GM23338 (cell line): ENCODE data around the gene PTPN13. TPM values are rescaled to one million over a fixed set of nuclear protein-coding genes. Genes with fewer than 3 reads are reported as not detected.

Experiments used
- ATAC-seq: fragments of 200-7000 bp; cut with Tn5 transposase; 3 replicates; pipeline ENCODE4 v1.9.1; 2020
- DNase-seq: peaks from one replicate; pipeline ENCODE4 v3.0.0-alpha.2; 2015; ENCODE audit warnings: low spot score
- H2AFZ ChIP-seq: fragments of 200-600 bp; sonication (generic); 2 replicates; pipeline ENCODE4 v1.8.0; 2016; ENCODE audit warnings: antibody characterized with exemption, mild to moderate bottlenecking, moderate library complexity
- H3F3A ChIP-seq: fragments of 200-600 bp; sonication (generic); replicated peaks from 2 replicates; pipeline ENCODE4 v1.8.0; 2017; ENCODE audit warnings: antibody characterized with exemption, mixed run types, low read depth
- H3K27ac ChIP-seq: fragments of 200-600 bp; sonication (generic); 2 replicates; pipeline ENCODE4 v1.6.1; 2016; ENCODE audit warnings: low read depth
- H3K27me3 ChIP-seq: fragments of 200-600 bp; sonication (generic); 2 replicates; pipeline ENCODE4 v1.8.0; 2016; ENCODE audit warnings: mild to moderate bottlenecking, mixed run types, moderate library complexity; ENCODE audit not compliant: insufficient read depth
- H3K36me3 ChIP-seq: fragments of 200-600 bp; sonication (generic); 2 replicates; pipeline ENCODE4 v1.8.0; 2016; ENCODE audit warnings: mild to moderate bottlenecking; ENCODE audit not compliant: insufficient read depth
- H3K4me1 ChIP-seq: fragments of 200-600 bp; sonication (generic); 2 replicates; pipeline ENCODE4 v1.8.0; 2016; ENCODE audit warnings: mild to moderate bottlenecking, moderate library complexity; ENCODE audit not compliant: insufficient read depth
- H3K4me2 ChIP-seq: fragments of 200-600 bp; sonication (generic); 2 replicates; pipeline ENCODE4 v1.7.1; 2017; ENCODE audit warnings: mixed run types
- H3K4me3 ChIP-seq: fragments of 200-600 bp; sonication (generic); 2 replicates; pipeline ENCODE4 v1.6.1; 2016; ENCODE audit warnings: mixed run types
- H3K79me2 ChIP-seq: fragments of 200-600 bp; sonication (generic); replicated peaks from 2 replicates; pipeline ENCODE4 v1.8.0; 2017; ENCODE audit warnings: mild to moderate bottlenecking; ENCODE audit not compliant: insufficient read depth
- H3K9me2 ChIP-seq: fragments of 200-600 bp; sonication (generic); 2 replicates; pipeline ENCODE4 v1.8.0; 2017; ENCODE audit not compliant: insufficient read depth
- H4K20me1 ChIP-seq: fragments of 200-600 bp; sonication (generic); replicated peaks from 2 replicates; pipeline ENCODE4 v1.8.0; 2017; ENCODE audit warnings: mild to moderate bottlenecking; ENCODE audit not compliant: insufficient read depth
- H3K27ac Mint-ChIP-seq: 2 replicates; pipeline ENCODE4 v1.8.0; 2020; ENCODE audit warnings: inconsistent platforms, mild to moderate bottlenecking, moderate library complexity, mixed read lengths
- H3K27me3 Mint-ChIP-seq: 3 replicates; pipeline ENCODE4 v1.8.0; 2022; ENCODE audit warnings: low read depth, mild to moderate bottlenecking, moderate library complexity, mixed read lengths, inconsistent platforms; ENCODE audit not compliant: insufficient read depth, poor library complexity
- H3K36me3 Mint-ChIP-seq: 3 replicates; pipeline ENCODE4 v1.8.0; 2021; ENCODE audit warnings: low read depth, mild to moderate bottlenecking, inconsistent platforms, moderate library complexity, mixed read lengths
- H3K4me1 Mint-ChIP-seq: 3 replicates; pipeline ENCODE4 v1.8.0; 2020; ENCODE audit warnings: mild to moderate bottlenecking, inconsistent platforms, mixed read lengths
- H3K4me3 Mint-ChIP-seq: 3 replicates; pipeline ENCODE4 v1.8.0; 2021; ENCODE audit warnings: moderate library complexity, mild to moderate bottlenecking, inconsistent platforms, mixed read lengths
- H3K9me3 Mint-ChIP-seq: 3 replicates; pipeline ENCODE4 v1.8.0; 2020; ENCODE audit warnings: moderate library complexity, mild to moderate bottlenecking, inconsistent platforms, mixed read lengths
- EZH2 ChIP-seq: fragments of 200-600 bp; sonication (generic); IDR thresholded peaks from one replicate; pipeline ENCODE4 v1.8.0; 2017; ENCODE audit warnings: antibody characterized with exemption, mild to moderate bottlenecking, low read depth; ENCODE audit not compliant: unreplicated experiment
- EZH2phosphoT487 ChIP-seq: fragments of 200-600 bp; sonication (generic); IDR thresholded peaks from one replicate; pipeline ENCODE4 v1.8.1; 2018; ENCODE audit warnings: antibody characterized with exemption; ENCODE audit not compliant: unreplicated experiment
- STAT1 ChIP-seq: IDR thresholded peaks from one replicate; pipeline ENCODE4 v1.6.1; 2016; ENCODE audit warnings: antibody characterized with exemption; ENCODE audit not compliant: unreplicated experiment
- ZNF114 ChIP-seq: fragments of 250-450 bp; sonication (Bioruptor Pico); IDR thresholded peaks from 2 replicates; pipeline ENCODE4 v1.5.0; 2020; ENCODE audit warnings: mild to moderate bottlenecking, moderate library complexity
- polyA plus RNA-seq: library from polyadenylated mRNA; unstranded; fragments of >200 nt; fragmentation: Nextera tagmentation; extraction: Ambion mirVana; gene quantifications from 2 replicates; pipeline ENCODE4 v1.2.1, GENCODE V29; 2016
- total RNA-seq: library from RNA; depleted of rRNA; stranded (reverse); fragments of >200 nt; shearing (Covaris generic); gene quantifications from 2 replicates; pipeline ENCODE4 v1.2.3, GENCODE V29; 2014
- TF ChIP-seq, protein P1 (sequence below): IDR thresholded peaks from 2 replicates; pipeline ENCODE4 v1.6.1; 2016; ENCODE audit warnings: antibody characterized with exemption
- TF ChIP-seq, protein P2 (sequence below): fragments of 250-450 bp; sonication (Bioruptor Pico); IDR thresholded peaks from 2 replicates; pipeline ENCODE4 v1.5.0; 2020; ENCODE audit warnings: mild to moderate bottlenecking, moderate library complexity

The PTPN13 gene
- total and polyA plus RNA-seq, 2 experiments from 2014 or later, result 12.6 to 49.9 TPM

DNA sequence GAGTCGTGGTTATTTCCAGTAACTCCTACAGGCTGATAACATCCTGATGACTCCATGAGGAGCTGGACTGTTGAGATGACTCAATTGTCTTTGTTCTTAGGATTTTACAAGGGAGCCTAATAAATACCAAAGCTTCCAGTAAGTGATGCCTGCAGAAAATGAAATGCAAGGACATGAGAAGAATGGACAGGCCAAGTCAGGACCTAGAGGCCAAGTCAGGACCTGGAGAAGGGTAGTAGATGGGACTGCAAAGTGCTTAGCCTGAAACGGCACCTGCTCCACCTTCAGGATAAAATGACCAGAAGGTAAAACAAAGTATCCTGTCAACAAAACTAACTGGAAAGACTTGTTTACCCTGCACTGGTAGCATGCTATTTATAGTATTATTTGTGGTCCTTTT lies 261.5 kb downstream of the PTPN13 start:
- H3K27ac ChIP-seq, result no peak overlapping the region
- H3K36me3 ChIP-seq, result no peaks in the 10 kb centered on the region
- peaks cover 19% of the 10 kb centered on the region for H3K27me3 Mint-ChIP-seq
- no peaks in the 10 kb centered on the region for H3F3A ChIP-seq
- H4K20me1 ChIP-seq, result peaks cover 3% of the 10 kb centered on the region; the same call in 1 of the 2 replicates
- no peaks in the 10 kb centered on the region for H3K36me3 Mint-ChIP-seq
- ATAC-seq, result no peak
- peaks cover 15% of the 10 kb centered on the region for H3K4me1 ChIP-seq
- H3K27me3 ChIP-seq, result peaks cover 49% of the 10 kb centered on the region
- H3K27ac Mint-ChIP-seq, result no peak overlapping the region
- no peaks in the 10 kb centered on the region for H3K9me2 ChIP-seq
- H3K4me1 Mint-ChIP-seq, result peaks cover 18% of the 10 kb centered on the region
- H3K4me3 Mint-ChIP-seq, result no peak overlapping the region
- no peak overlapping the region for H3K4me2 ChIP-seq
- no peak for TF ChIP-seq EZH2phosphoT487
- TF ChIP-seq, protein P1, sequence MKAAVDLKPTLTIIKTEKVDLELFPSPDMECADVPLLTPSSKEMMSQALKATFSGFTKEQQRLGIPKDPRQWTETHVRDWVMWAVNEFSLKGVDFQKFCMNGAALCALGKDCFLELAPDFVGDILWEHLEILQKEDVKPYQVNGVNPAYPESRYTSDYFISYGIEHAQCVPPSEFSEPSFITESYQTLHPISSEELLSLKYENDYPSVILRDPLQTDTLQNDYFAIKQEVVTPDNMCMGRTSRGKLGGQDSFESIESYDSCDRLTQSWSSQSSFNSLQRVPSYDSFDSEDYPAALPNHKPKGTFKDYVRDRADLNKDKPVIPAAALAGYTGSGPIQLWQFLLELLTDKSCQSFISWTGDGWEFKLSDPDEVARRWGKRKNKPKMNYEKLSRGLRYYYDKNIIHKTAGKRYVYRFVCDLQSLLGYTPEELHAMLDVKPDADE, result no peak
- no peak for TF ChIP-seq STAT1
- TF ChIP-seq ZNF114, result no peak
- TF ChIP-seq EZH2, result no peak
- TF ChIP-seq, protein P2, sequence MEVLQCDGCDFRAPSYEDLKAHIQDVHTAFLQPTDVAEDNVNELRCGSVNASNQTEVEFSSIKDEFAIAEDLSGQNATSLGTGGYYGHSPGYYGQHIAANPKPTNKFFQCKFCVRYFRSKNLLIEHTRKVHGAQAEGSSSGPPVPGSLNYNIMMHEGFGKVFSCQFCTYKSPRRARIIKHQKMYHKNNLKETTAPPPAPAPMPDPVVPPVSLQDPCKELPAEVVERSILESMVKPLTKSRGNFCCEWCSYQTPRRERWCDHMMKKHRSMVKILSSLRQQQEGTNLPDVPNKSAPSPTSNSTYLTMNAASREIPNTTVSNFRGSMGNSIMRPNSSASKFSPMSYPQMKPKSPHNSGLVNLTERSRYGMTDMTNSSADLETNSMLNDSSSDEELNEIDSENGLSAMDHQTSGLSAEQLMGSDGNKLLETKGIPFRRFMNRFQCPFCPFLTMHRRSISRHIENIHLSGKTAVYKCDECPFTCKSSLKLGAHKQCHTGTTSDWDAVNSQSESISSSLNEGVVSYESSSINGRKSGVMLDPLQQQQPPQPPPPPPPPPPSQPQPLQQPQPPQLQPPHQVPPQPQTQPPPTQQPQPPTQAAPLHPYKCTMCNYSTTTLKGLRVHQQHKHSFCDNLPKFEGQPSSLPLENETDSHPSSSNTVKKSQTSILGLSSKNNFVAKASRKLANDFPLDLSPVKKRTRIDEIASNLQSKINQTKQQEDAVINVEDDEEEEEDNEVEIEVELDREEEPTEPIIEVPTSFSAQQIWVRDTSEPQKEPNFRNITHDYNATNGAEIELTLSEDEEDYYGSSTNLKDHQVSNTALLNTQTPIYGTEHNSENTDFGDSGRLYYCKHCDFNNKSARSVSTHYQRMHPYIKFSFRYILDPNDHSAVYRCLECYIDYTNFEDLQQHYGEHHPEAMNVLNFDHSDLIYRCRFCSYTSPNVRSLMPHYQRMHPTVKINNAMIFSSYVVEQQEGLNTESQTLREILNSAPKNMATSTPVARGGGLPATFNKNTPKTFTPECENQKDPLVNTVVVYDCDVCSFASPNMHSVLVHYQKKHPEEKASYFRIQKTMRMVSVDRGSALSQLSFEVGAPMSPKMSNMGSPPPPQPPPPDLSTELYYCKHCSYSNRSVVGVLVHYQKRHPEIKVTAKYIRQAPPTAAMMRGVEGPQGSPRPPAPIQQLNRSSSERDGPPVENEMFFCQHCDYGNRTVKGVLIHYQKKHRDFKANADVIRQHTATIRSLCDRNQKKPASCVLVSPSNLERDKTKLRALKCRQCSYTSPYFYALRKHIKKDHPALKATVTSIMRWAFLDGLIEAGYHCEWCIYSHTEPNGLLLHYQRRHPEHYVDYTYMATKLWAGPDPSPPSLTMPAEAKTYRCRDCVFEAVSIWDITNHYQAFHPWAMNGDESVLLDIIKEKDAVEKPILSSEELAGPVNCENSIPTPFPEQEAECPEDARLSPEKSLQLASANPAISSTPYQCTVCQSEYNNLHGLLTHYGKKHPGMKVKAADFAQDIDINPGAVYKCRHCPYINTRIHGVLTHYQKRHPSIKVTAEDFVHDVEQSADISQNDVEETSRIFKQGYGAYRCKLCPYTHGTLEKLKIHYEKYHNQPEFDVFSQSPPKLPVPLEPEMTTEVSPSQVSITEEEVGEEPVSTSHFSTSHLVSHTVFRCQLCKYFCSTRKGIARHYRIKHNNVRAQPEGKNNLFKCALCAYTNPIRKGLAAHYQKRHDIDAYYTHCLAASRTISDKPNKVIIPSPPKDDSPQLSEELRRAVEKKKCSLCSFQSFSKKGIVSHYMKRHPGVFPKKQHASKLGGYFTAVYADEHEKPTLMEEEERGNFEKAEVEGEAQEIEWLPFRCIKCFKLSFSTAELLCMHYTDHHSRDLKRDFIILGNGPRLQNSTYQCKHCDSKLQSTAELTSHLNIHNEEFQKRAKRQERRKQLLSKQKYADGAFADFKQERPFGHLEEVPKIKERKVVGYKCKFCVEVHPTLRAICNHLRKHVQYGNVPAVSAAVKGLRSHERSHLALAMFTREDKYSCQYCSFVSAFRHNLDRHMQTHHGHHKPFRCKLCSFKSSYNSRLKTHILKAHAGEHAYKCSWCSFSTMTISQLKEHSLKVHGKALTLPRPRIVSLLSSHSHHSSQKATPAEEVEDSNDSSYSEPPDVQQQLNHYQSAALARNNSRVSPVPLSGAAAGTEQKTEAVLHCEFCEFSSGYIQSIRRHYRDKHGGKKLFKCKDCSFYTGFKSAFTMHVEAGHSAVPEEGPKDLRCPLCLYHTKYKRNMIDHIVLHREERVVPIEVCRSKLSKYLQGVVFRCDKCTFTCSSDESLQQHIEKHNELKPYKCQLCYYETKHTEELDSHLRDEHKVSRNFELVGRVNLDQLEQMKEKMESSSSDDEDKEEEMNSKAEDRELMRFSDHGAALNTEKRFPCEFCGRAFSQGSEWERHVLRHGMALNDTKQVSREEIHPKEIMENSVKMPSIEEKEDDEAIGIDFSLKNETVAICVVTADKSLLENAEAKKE (CRISPR knock-in tag), result no peak
- H3K4me3 ChIP-seq, result no peak overlapping the region
- no peaks in the 10 kb centered on the region for H3K79me2 ChIP-seq
- DNase-seq, result no peak
- H3K9me3 Mint-ChIP-seq, result no peaks in the 10 kb centered on the region
- H2AFZ ChIP-seq, result no peak overlapping the region
